ENCODE data around the gene GAB2. TPM values are rescaled to one million over a fixed set of nuclear protein-coding genes. Genes with fewer than 3 reads are reported as not detected.

The GAB2 gene
- polyA plus RNA-seq, 3 donors: 2.8 to 39.4 (median 4.4) TPM

GRCh38 chr11:78227921-78228320 lies 189.7 kb downstream of the GAB2 start:
- no peak for TF ChIP-seq CTCF (IDR thresholded peaks at IDR 0.05)
- DNase-seq: no peak
- no peaks in the 10 kb centered on the region for H3K9me3 ChIP-seq (replicated peaks in 1 of 2; ENCODE audit: control insufficient read depth in 1 of 2, insufficient read depth in 1 of 2, low read length in 2 of 2)
- H2AFZ ChIP-seq (ENCODE audit: insufficient read depth, low read depth, low read length, poor library complexity, severe bottlenecking): no peak overlapping the region
- peaks cover 54 to 56% of the 10 kb centered on the region in 2 donors for H3K36me3 Mint-ChIP-seq
- peaks cover 16% of the 10 kb centered on the region for H3K79me2 ChIP-seq (ENCODE audit: insufficient read depth, low read length)
- peak overlapping the region in 2 of 7 donors; percentile 52 to 53 for H3K27ac Mint-ChIP-seq
- no peaks in the 10 kb centered on the region for H3K27me3 ChIP-seq (ENCODE audit: control insufficient read depth in 2 of 2, insufficient read depth in 2 of 2, low read length in 2 of 2)
- peaks cover 8 to 9% of the 10 kb centered on the region in 2 donors for H3K4me1 ChIP-seq (ENCODE audit: control insufficient read depth in 1 of 2, insufficient read depth in 2 of 2, low read length in 2 of 2)
- no peaks in the 10 kb centered on the region for H3K9me3 Mint-ChIP-seq
- H3K4me3 Mint-ChIP-seq: no peak overlapping the region
- H4K20me1 ChIP-seq (ENCODE audit: insufficient read depth, low read length): peaks cover 65% of the 10 kb centered on the region
- H3K27ac ChIP-seq (ENCODE audit: low read depth in 1 of 2, low read length in 2 of 2): peak overlapping the region in 1 of 2 donors; percentile 23
- no peak overlapping the region for H3K9ac ChIP-seq (ENCODE audit: insufficient read depth, low read length, poor library complexity, severe bottlenecking)
- peaks cover 37% of the 10 kb centered on the region for H3K4me1 Mint-ChIP-seq
- no peak overlapping the region for H3K4me2 ChIP-seq (replicated peaks; ENCODE audit: extremely low read depth, low read length, poor library complexity, severe bottlenecking)
- peaks cover 43 to 51% of the 10 kb centered on the region in 2 donors for H3K36me3 ChIP-seq (replicated peaks in 1 of 2; ENCODE audit: control insufficient read depth in 1 of 2, insufficient read depth in 2 of 2, low read length in 2 of 2)
- H3K4me3 ChIP-seq (replicated peaks in 1 of 3; ENCODE audit: low read depth in 2 of 3, low read length in 3 of 3): no peak overlapping the region
- intact Hi-C loops (cut with micrococcal nuclease): loop anchor here (2.0 to 10.0 kb wide), 3 partner anchors 44 to 337 kb away; no protein-coding TSS in a partner anchor
- 56% methylated on average over 3 of the region's 4 CpGs for WGBS (ENCODE audit: insufficient coverage)
- no peaks in the 10 kb centered on the region for H3K27me3 Mint-ChIP-seq (ENCODE audit: low read depth in 3 of 3)

- peaks cover 16% of the 10 kb centered on the region for H3K79me2 ChIP-seq (ENCODE audit: insufficient read depth, low read length)
- Mint-ChIP-seq H3K9me3 (no peaks in the 10 kb centered on the region), H3K36me3 (peaks cover 57 to 60% of the 10 kb centered on the region in 2 donors), H3K4me3 (no peak overlapping the region), H3K27me3 (ENCODE audit: low read depth in 3 of 3) (no peaks in the 10 kb centered on the region), H3K4me1 (peaks cover 33% of the 10 kb centered on the region), H3K27ac (peak overlapping the region in 2 of 7 donors; percentile 33 to 64)
- no peak overlapping the region for H3K27ac ChIP-seq (ENCODE audit: low read depth in 1 of 2, low read length in 2 of 2)
- peaks cover 50 to 55% of the 10 kb centered on the region in 2 donors for H3K36me3 ChIP-seq (replicated peaks in 1 of 2; ENCODE audit: control insufficient read depth in 1 of 2, insufficient read depth in 2 of 2, low read length in 2 of 2)
- H4K20me1 ChIP-seq (ENCODE audit: insufficient read depth, low read length): peaks cover 63% of the 10 kb centered on the region
- WGBS (ENCODE audit: insufficient coverage): 99% methylated on average over 8 of the region's 12 CpGs
- DNase-seq: peak in 1 of 3 donors; percentile 2
- no peak overlapping the region for H3K4me3 ChIP-seq (replicated peaks in 1 of 3; ENCODE audit: low read depth in 2 of 3, low read length in 3 of 3)
- no peak for TF ChIP-seq CTCF (IDR thresholded peaks at IDR 0.05)
- no peaks in the 10 kb centered on the region for H3K9me3 ChIP-seq (replicated peaks in 1 of 2; ENCODE audit: control insufficient read depth in 1 of 2, insufficient read depth in 1 of 2, low read length in 2 of 2)
- no peak overlapping the region for H3K9ac ChIP-seq (ENCODE audit: insufficient read depth, low read length, poor library complexity, severe bottlenecking)
- H3K4me1 ChIP-seq (ENCODE audit: control insufficient read depth in 1 of 2, insufficient read depth in 2 of 2, low read length in 2 of 2): peaks cover 8 to 9% of the 10 kb centered on the region in 2 donors
- H3K4me2 ChIP-seq (replicated peaks; ENCODE audit: extremely low read depth, low read length, poor library complexity, severe bottlenecking): no peak overlapping the region
- intact Hi-C loops (cut with micrococcal nuclease): loop anchor here (5.0 to 10.0 kb wide), 2 partner anchors 45 to 208 kb away; no protein-coding TSS in a partner anchor
- H3K27me3 ChIP-seq (ENCODE audit: control insufficient read depth in 2 of 2, insufficient read depth in 2 of 2, low read length in 2 of 2): no peaks in the 10 kb centered on the region
- H2AFZ ChIP-seq (ENCODE audit: insufficient read depth, low read depth, low read length, poor library complexity, severe bottlenecking): no peak overlapping the region
Observed at GRCh38 chr11:78226684-78227680, 190.6 kb downstream of the GAB2 start.

Measured in CD14-positive monocyte (primary cell).